H9 (cell line): Measurements from ENCODE around the gene RIMS1. TPM values are rescaled to one million over a fixed set of nuclear protein-coding genes. Genes with fewer than 3 reads are reported as not detected.

Experiments
- DNase-seq: peaks from one replicate; pipeline ENCODE4 v3.0.0-alpha.2; 2017
- H2AFZ ChIP-seq: one replicate; pipeline ENCODE4 v1.6.1; 2013; ENCODE audit warnings: mild to moderate bottlenecking, low read length, control low read depth, moderate library complexity
- H2AK5ac ChIP-seq: 2 replicates; pipeline ENCODE4 v1.6.1; 2013; ENCODE audit warnings: low read length, control low read depth, mixed read lengths; ENCODE audit not compliant: insufficient read length
- H2BK120ac ChIP-seq: one replicate; pipeline ENCODE4 v1.6.1; 2013; ENCODE audit warnings: low read depth, mild to moderate bottlenecking, low read length, control low read depth, inconsistent platforms; ENCODE audit not compliant: poor library complexity, severe bottlenecking
- H2BK12ac ChIP-seq: 2 replicates; pipeline ENCODE4 v1.6.1; 2013; ENCODE audit warnings: low read length, control low read depth, mixed read lengths, low read depth; ENCODE audit not compliant: insufficient read length
- H2BK15ac ChIP-seq: 2 replicates; pipeline ENCODE4 v1.6.1; 2013; ENCODE audit warnings: low read depth, low read length, control low read depth
- H2BK20ac ChIP-seq: one replicate; pipeline ENCODE4 v1.6.1; 2013; ENCODE audit warnings: low read depth, mild to moderate bottlenecking, low read length, control low read depth, inconsistent platforms; ENCODE audit not compliant: poor library complexity, severe bottlenecking
- H2BK5ac ChIP-seq: 2 replicates; pipeline ENCODE4 v1.6.1; 2013; ENCODE audit warnings: low read length, control low read depth, mixed read lengths; ENCODE audit not compliant: insufficient read length
- H3K14ac ChIP-seq: 2 replicates; pipeline ENCODE4 v1.6.1; 2013; ENCODE audit warnings: low read length, control low read depth; ENCODE audit not compliant: insufficient read depth
- H3K18ac ChIP-seq: 2 replicates; pipeline ENCODE4 v1.6.1; 2013; ENCODE audit warnings: low read depth, mild to moderate bottlenecking, mixed read lengths, low read length, control low read depth; ENCODE audit not compliant: insufficient read length
- H3K23ac ChIP-seq: 2 replicates; pipeline ENCODE4 v1.6.1; 2013; ENCODE audit warnings: low read length, control low read depth, mixed read lengths, low read depth; ENCODE audit not compliant: insufficient read length
- H3K23me2 ChIP-seq: 2 replicates; pipeline ENCODE4 v1.6.1; 2013; ENCODE audit warnings: low read depth, mild to moderate bottlenecking, mixed read lengths, low read length, control low read depth; ENCODE audit not compliant: insufficient read length, poor library complexity, severe bottlenecking
- H3K27ac ChIP-seq: 2 replicates; pipeline ENCODE4 v1.5.1; 2013; ENCODE audit warnings: low read length, control low read depth, mixed read lengths, low read depth; ENCODE audit not compliant: insufficient read length
- H3K27me3 ChIP-seq: 2 replicates; pipeline ENCODE4 v1.6.1; 2013; ENCODE audit warnings: low read length, control low read depth, inconsistent platforms; ENCODE audit not compliant: insufficient read depth
- H3K4ac ChIP-seq: 2 replicates; pipeline ENCODE4 v1.6.1; 2013; ENCODE audit warnings: low read depth, mild to moderate bottlenecking, control low read depth, inconsistent platforms, low read length, moderate library complexity
- H3K4me1 ChIP-seq: 2 replicates; pipeline ENCODE4 v1.6.1; 2013; ENCODE audit warnings: low read length, control low read depth, inconsistent platforms; ENCODE audit not compliant: insufficient read depth
- H3K4me2 ChIP-seq: 2 replicates; pipeline ENCODE4 v1.6.1; 2013; ENCODE audit warnings: low read length, control low read depth, mixed read lengths; ENCODE audit not compliant: insufficient read length, insufficient read depth
- H3K56ac ChIP-seq: 2 replicates; pipeline ENCODE4 v1.6.1; 2013; ENCODE audit warnings: low read depth, mild to moderate bottlenecking, mixed read lengths, low read length, control low read depth; ENCODE audit not compliant: insufficient read length
- H3K79me1 ChIP-seq: 2 replicates; pipeline ENCODE4 v1.6.1; 2013; ENCODE audit warnings: low read depth, mild to moderate bottlenecking, moderate library complexity, low read length, control low read depth, inconsistent platforms; ENCODE audit not compliant: insufficient read depth, poor library complexity, severe bottlenecking
- H3K79me2 ChIP-seq: 2 replicates; pipeline ENCODE4 v1.6.1; 2013; ENCODE audit warnings: low read length, control low read depth, inconsistent platforms; ENCODE audit not compliant: insufficient read depth
- H3K9ac ChIP-seq: 2 replicates; pipeline ENCODE4 v1.6.1; 2013; ENCODE audit warnings: low read length, control low read depth, mixed read lengths; ENCODE audit not compliant: insufficient read length; ENCODE audit errors: extremely low read depth
- H3K9me3 ChIP-seq: one replicate; pipeline ENCODE4 v1.6.1; 2013; ENCODE audit warnings: low read depth, low read length, inconsistent platforms; ENCODE audit not compliant: control insufficient read depth
- H3T11ph ChIP-seq: one replicate; pipeline ENCODE4 v1.6.1; 2013; ENCODE audit warnings: mild to moderate bottlenecking, low read length, control low read depth, inconsistent platforms
- H4K20me1 ChIP-seq: one replicate; pipeline ENCODE4 v1.6.1; 2013; ENCODE audit not compliant: control insufficient read depth, insufficient read length, insufficient read depth
- H4K5ac ChIP-seq: 2 replicates; pipeline ENCODE4 v1.6.1; 2013; ENCODE audit warnings: low read depth, mild to moderate bottlenecking, mixed read lengths, low read length, control low read depth; ENCODE audit not compliant: insufficient read length
- H4K8ac ChIP-seq: replicated peaks from 2 replicates; pipeline ENCODE4 v1.6.1; 2013; ENCODE audit warnings: low read length, control low read depth, mixed read lengths, low read depth; ENCODE audit not compliant: insufficient read length
- H4K91ac ChIP-seq: 2 replicates; pipeline ENCODE4 v1.6.1; 2013; ENCODE audit warnings: low read depth, mild to moderate bottlenecking, moderate library complexity, mixed read lengths, low read length, control low read depth; ENCODE audit not compliant: insufficient read length
- H3K27ac Mint-ChIP-seq, 3 experiments: 2 replicates in 2 of 3; 3 replicates in 1 of 3; pipeline ENCODE4 v1.8.0; 2020 to 2021; ENCODE audit warnings: mixed read lengths in 3 of 3, mild to moderate bottlenecking in 1 of 3, moderate library complexity in 1 of 3
- H3K27me3 Mint-ChIP-seq: 2 replicates; pipeline ENCODE4 v1.8.0; 2021; ENCODE audit warnings: low read depth, mild to moderate bottlenecking, moderate library complexity, mixed read lengths
- H3K36me3 Mint-ChIP-seq, 3 experiments: 2 replicates in 2 of 3; 3 replicates in 1 of 3; pipeline ENCODE4 v1.8.0; 2020 to 2021; ENCODE audit warnings: low read depth in 3 of 3, mixed read lengths in 3 of 3; ENCODE audit not compliant: insufficient read depth in 1 of 3
- H3K4me1 Mint-ChIP-seq, 2 experiments: 2 replicates each; pipeline ENCODE4 v1.8.0; 2020; ENCODE audit warnings: mixed read lengths in 2 of 2
- H3K4me3 Mint-ChIP-seq, 2 experiments: 2 replicates in 1 of 2; 3 replicates in 1 of 2; pipeline ENCODE4 v1.8.0; 2020 to 2021; ENCODE audit warnings: mild to moderate bottlenecking in 2 of 2, mixed read lengths in 2 of 2, moderate library complexity in 1 of 2
- H3K9me3 Mint-ChIP-seq, 2 experiments: 2 replicates in 1 of 2; 3 replicates in 1 of 2; pipeline ENCODE4 v1.8.0; 2020; ENCODE audit warnings: mild to moderate bottlenecking in 2 of 2, mixed read lengths in 2 of 2, moderate library complexity in 1 of 2
- WGBS: extraction: QIAGEN DNeasy Blood & Tissue Kit; methylation state at CpG from one replicate; pipeline ENCODE4 v1.1.7; 2013; ENCODE audit warnings: missing lambda C conversion rate, low lambda C conversion rate, mixed read lengths; ENCODE audit not compliant: insufficient read length; ENCODE audit errors: extremely low coverage; 5-methylcytosine and 5-hydroxymethylcytosine counted together
- total RNA-seq: library from RNA; stranded (reverse); gene quantifications from 2 replicates; pipeline ENCODE4 v1.2.1, GENCODE V29; 2021
- TF ChIP-seq, protein P1 (sequence below): fragments of 200-600 bp; sonication (generic); conservative IDR thresholded peaks from 3 replicates; pipeline ENCODE4 v1.8.0; 2021; ENCODE audit warnings: antibody characterized with exemption, mild to moderate bottlenecking

The RIMS1 gene
- total RNA-seq, 1 experiment from 2014 or later, result 0.83 TPM

DNA sequence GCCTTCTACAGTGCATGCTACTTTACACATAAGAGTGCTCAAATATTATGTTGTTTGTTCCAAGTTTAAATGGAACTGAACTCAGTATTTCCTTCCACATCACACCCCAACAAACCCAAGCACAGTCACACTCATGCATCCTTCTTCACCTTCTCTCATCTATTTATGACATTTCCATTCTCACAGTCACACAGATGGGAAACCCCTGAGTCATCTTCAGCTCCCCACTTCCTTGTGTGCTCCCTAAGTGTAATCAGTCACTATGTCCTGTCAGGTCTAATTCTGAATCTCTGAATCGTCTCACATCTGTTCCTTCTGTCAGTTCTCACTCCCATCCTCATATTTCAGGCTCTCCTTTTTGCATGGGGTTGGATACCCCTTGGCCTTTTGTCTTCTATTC, 96.0 kb downstream of the RIMS1 start:
- Histone ChIP-seq H3K9ac (no peak overlapping the region), H2AK5ac (no peak overlapping the region), H2BK120ac (no peak overlapping the region), H3K4me1 (no peaks in the 10 kb centered on the region), H3K79me2 (no peaks in the 10 kb centered on the region), H3K23me2 (no peaks in the 10 kb centered on the region), H3K79me1 (no peaks in the 10 kb centered on the region), H3K23ac (no peak overlapping the region), H3K27ac (no peak overlapping the region), H2BK5ac (no peak overlapping the region), H4K20me1 (no peaks in the 10 kb centered on the region), H2AFZ (no peak overlapping the region), H3K14ac (no peak overlapping the region), H3K56ac (no peak overlapping the region), H2BK20ac (no peak overlapping the region), H4K5ac (no peak overlapping the region), H4K8ac (no peak overlapping the region), H3K18ac (no peak overlapping the region), H2BK15ac (no peak overlapping the region), H3K4me2 (no peak overlapping the region), H2BK12ac (no peak overlapping the region), H3T11ph (no peak overlapping the region), H3K27me3 (no peaks in the 10 kb centered on the region), H3K9me3 (no peaks in the 10 kb centered on the region), H4K91ac (no peak overlapping the region), H3K4ac (no peak overlapping the region)
- no peaks in the 10 kb centered on the region for H3K27me3 Mint-ChIP-seq
- no CpG with 5 or more reads among the region's 1 CpG for WGBS
- DNase-seq, result no peak
- peaks cover under 1 to 3% of the 10 kb centered on the region in 2 experiments; a peak in 2 of 4 replicates for H3K4me1 Mint-ChIP-seq
- no peak overlapping the region for H3K27ac Mint-ChIP-seq
- H3K9me3 Mint-ChIP-seq, result no peaks in the 10 kb centered on the region
- H3K36me3 Mint-ChIP-seq, result no peaks in the 10 kb centered on the region
- H3K4me3 Mint-ChIP-seq, result no peak overlapping the region
- TF ChIP-seq, protein P1, sequence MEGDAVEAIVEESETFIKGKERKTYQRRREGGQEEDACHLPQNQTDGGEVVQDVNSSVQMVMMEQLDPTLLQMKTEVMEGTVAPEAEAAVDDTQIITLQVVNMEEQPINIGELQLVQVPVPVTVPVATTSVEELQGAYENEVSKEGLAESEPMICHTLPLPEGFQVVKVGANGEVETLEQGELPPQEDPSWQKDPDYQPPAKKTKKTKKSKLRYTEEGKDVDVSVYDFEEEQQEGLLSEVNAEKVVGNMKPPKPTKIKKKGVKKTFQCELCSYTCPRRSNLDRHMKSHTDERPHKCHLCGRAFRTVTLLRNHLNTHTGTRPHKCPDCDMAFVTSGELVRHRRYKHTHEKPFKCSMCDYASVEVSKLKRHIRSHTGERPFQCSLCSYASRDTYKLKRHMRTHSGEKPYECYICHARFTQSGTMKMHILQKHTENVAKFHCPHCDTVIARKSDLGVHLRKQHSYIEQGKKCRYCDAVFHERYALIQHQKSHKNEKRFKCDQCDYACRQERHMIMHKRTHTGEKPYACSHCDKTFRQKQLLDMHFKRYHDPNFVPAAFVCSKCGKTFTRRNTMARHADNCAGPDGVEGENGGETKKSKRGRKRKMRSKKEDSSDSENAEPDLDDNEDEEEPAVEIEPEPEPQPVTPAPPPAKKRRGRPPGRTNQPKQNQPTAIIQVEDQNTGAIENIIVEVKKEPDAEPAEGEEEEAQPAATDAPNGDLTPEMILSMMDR, result no peak
